Stimulated activated memory B cell treated with anti-CD40 and anti-IgM and Interleukin-4, amounts not matched to agents 10 μg/mL and 1 μg/mL and 100 μg/mL, for 72 hours (primary cell): ENCODE measurements around the gene OR2H2.

Experiments used
- ATAC-seq: fragments of 150-1000 bp; cut with Tn5 transposase; 2 replicates; pipeline ENCODE4 v1.10.0; 2021
- H3K27ac Mint-ChIP-seq: one replicate; pipeline ENCODE4 v1.8.0; 2022; ENCODE audit warnings: mild to moderate bottlenecking, mixed read lengths
- H3K27me3 Mint-ChIP-seq: one replicate; pipeline ENCODE4 v1.8.0; 2022; ENCODE audit warnings: mixed read lengths
- H3K36me3 Mint-ChIP-seq: one replicate; pipeline ENCODE4 v1.8.0; 2022; ENCODE audit warnings: mixed read lengths
- H3K4me1 Mint-ChIP-seq: one replicate; pipeline ENCODE4 v1.8.0; 2022; ENCODE audit warnings: mixed read lengths
- H3K4me3 Mint-ChIP-seq: one replicate; pipeline ENCODE4 v1.8.0; 2022; ENCODE audit warnings: mild to moderate bottlenecking, moderate library complexity, mixed read lengths
- H3K9me3 Mint-ChIP-seq: one replicate; pipeline ENCODE4 v1.8.0; 2022; ENCODE audit warnings: mixed read lengths

The OR2H2 gene

GRCh38 chr6:29584821-29585220, at the start of gene OR2H2:
Gene OR2H2 (plus strand): TSS chr6:29585121. CDS start chr6:29587945, 2,824 bp downstream.
- no peak for ATAC-seq
- H3K4me3 Mint-ChIP-seq = no peak within 1 kb of the TSS
- H3K27me3 Mint-ChIP-seq = peaks cover 41% of the 10 kb centered on the region
- H3K36me3 Mint-ChIP-seq = no peaks in the 10 kb centered on the region
- no peaks in the 10 kb centered on the region for H3K9me3 Mint-ChIP-seq
- no peaks in the 10 kb centered on the region for H3K4me1 Mint-ChIP-seq
- no peak within 1 kb of the TSS for H3K27ac Mint-ChIP-seq

- Mint-ChIP-seq H3K27ac (no peak overlapping the region), H3K36me3 (no peaks in the 10 kb centered on the region), H3K4me3 (no peak overlapping the region), H3K27me3 (peaks cover 30% of the 10 kb centered on the region), H3K4me1 (no peaks in the 10 kb centered on the region), H3K9me3 (no peaks in the 10 kb centered on the region)
- no peak for ATAC-seq
These were observed 47.1 kb upstream of the OR2H2 start for GRCh38 chr6:29537714-29538403.

- Mint-ChIP-seq H3K4me3 (no peak overlapping the region), H3K9me3 (no peaks in the 10 kb centered on the region), H3K36me3 (no peaks in the 10 kb centered on the region), H3K4me1 (no peaks in the 10 kb centered on the region), H3K27ac (no peak overlapping the region), H3K27me3 (peaks cover 50% of the 10 kb centered on the region)
- no peak for ATAC-seq
These were observed 37.3 kb upstream of the OR2H2 start for GRCh38 chr6:29547573-29547972.

DNA sequence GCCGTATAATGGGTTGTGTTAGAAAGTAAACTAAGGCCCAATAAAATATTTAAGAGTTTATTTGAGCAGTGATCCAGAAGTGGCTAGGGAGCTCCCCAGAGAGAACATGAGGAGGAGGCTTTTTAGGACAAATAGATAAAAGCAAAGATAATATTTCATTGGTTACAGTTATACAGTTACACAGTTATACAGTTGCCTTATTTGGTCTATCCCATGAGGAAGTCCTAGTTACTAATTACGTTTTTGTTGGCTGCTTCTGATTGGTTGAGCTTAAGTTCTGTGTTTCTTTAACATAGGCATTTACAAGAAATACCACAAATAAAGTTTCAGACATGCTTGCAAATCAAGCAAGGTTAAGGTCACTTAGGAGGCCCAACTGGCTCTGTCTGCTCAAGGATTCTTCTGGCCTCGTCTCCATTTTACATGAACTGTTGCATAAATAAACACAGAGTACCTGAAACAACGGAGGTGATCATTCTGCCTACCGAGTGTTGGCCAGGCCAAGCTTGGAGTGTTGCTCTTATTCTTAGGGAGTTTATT, 32.3 kb upstream of the OR2H2 start:
- Mint-ChIP-seq H3K4me1 (peaks cover 13% of the 10 kb centered on the region), H3K27ac (no peak overlapping the region), H3K36me3 (no peaks in the 10 kb centered on the region), H3K27me3 (peaks cover 60% of the 10 kb centered on the region), H3K4me3 (peak overlapping the region; percentile 83), H3K9me3 (no peaks in the 10 kb centered on the region)
- peak; percentile 87 for ATAC-seq

- no peak overlapping the region for H3K27ac Mint-ChIP-seq
- peak; percentile 70 for ATAC-seq
- peaks cover 62% of the 10 kb centered on the region for H3K27me3 Mint-ChIP-seq
- H3K36me3 Mint-ChIP-seq = no peaks in the 10 kb centered on the region
- H3K9me3 Mint-ChIP-seq = no peaks in the 10 kb centered on the region
- H3K4me1 Mint-ChIP-seq = peaks cover 13% of the 10 kb centered on the region
- peak overlapping the region; percentile 83 for H3K4me3 Mint-ChIP-seq
These were observed 31.5 kb upstream of the OR2H2 start for GRCh38 chr6:29553268-29554057.

DNA sequence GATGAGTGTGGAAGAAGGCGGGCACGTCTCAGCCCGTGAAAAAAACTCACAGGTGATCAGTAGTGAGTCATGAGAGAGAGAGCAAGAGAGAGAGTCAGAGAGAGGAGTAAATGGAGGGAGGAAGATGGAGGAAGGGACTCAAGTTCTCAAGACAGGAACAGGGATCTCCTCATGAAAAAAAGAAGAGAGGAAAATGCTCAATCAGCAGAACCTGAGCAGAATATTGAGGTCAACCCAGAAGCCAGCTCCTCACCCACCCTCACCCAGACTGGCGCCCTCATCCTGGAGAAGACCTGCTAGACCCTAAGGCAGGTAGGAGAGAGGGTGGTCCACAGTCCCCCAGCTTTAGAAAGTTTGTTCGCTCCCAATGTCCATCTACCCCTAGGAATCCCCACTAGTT, 30.2 kb upstream of the OR2H2 start:
- no peak for ATAC-seq
- Mint-ChIP-seq H3K4me1 (peaks cover 13% of the 10 kb centered on the region), H3K36me3 (no peaks in the 10 kb centered on the region), H3K27me3 (peaks cover 64% of the 10 kb centered on the region), H3K27ac (no peak overlapping the region), H3K4me3 (no peak overlapping the region), H3K9me3 (no peaks in the 10 kb centered on the region)

- Mint-ChIP-seq H3K36me3 (no peaks in the 10 kb centered on the region), H3K27ac (no peak overlapping the region), H3K4me3 (no peak overlapping the region), H3K4me1 (peaks cover 13% of the 10 kb centered on the region), H3K9me3 (no peaks in the 10 kb centered on the region), H3K27me3 (peaks cover 86% of the 10 kb centered on the region)
- no peak for ATAC-seq
These were observed 27.6 kb upstream of the OR2H2 start for GRCh38 chr6:29557320-29557719.

DNA sequence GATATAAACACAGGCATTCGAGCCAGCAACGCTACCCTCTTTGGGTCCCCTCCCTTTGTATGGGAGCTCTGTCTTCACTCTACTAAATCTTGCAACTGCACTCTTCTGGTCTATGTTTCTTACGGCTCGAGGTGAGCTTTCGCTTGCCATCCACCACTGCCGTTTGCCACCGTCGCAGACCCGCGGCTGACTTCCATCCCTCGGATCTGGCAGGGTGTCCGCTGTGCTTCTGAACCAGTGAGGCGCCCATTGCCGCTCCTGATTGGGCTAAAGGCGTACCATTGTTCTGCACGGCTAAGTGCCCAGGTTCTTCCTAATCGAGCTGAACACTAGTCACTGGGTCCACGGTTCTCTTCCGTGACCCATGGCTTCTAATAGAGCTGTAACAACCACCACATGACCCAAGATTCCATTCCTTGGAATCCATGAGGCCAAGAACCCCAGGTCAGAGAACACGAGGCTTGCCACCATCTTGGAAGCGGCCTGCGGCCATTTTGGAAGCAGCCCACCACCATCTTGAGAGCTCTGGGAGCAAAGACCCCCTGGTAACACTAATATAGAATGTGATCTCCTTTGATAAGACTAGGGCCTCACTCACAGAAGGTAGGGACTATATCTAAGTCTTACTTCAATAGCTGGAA, 26.4 kb upstream of the OR2H2 start:
- H3K36me3 Mint-ChIP-seq = no peaks in the 10 kb centered on the region

GRCh38 chr6:29559524-29560287, 25.2 kb upstream of the OR2H2 start, which contains the start of gene UBD:
Gene UBD (minus strand): TSS chr6:29559732. CDS start chr6:29559701, 31 bp downstream.
- H3K9me3 Mint-ChIP-seq = no peaks in the 10 kb centered on the region
- no peaks in the 10 kb centered on the region for H3K36me3 Mint-ChIP-seq
- peaks cover 8% of the 10 kb centered on the region for H3K4me1 Mint-ChIP-seq
- H3K4me3 Mint-ChIP-seq = no peak within 1 kb of the TSS
- peaks cover 78% of the 10 kb centered on the region for H3K27me3 Mint-ChIP-seq
- H3K27ac Mint-ChIP-seq = no peak within 1 kb of the TSS
- ATAC-seq = no peak

More for the DNA sequence above, 26.4 kb upstream of the OR2H2 start:
- Mint-ChIP-seq H3K27me3 (peaks cover 90% of the 10 kb centered on the region), H3K27ac (no peak overlapping the region), H3K4me1 (peaks cover 11% of the 10 kb centered on the region), H3K9me3 (no peaks in the 10 kb centered on the region), H3K4me3 (no peak overlapping the region)
- no peak for ATAC-seq

DNA sequence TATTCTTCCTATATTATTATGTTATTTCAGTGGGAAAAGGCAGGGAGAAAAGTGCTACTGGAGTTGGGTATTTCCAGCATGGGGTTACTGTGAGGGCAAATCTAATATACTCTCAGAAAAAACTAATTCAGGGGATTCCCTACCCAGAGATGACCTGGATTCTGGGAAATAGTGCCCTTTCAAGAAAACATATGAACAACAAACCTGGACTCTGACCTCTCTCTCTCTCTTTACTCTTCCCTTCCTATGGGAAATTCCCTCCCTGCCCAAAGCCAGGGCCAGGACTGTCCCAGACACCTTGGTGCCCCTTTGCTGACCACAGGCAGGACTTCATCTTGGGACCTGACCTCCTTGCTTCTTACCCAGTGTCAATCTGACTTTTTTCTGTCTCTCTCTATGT, 23.8 kb upstream of the OR2H2 start:
- H3K9me3 Mint-ChIP-seq = no peaks in the 10 kb centered on the region
- peaks cover 8% of the 10 kb centered on the region for H3K4me1 Mint-ChIP-seq
- no peak overlapping the region for H3K4me3 Mint-ChIP-seq
- H3K36me3 Mint-ChIP-seq = no peaks in the 10 kb centered on the region
- ATAC-seq = no peak
- H3K27me3 Mint-ChIP-seq = peaks cover 65% of the 10 kb centered on the region
- no peak overlapping the region for H3K27ac Mint-ChIP-seq

GRCh38 chr6:29561606-29562181, 23.2 kb upstream of the OR2H2 start:
- Mint-ChIP-seq H3K27me3 (peaks cover 59% of the 10 kb centered on the region), H3K27ac (no peak overlapping the region)

GRCh38 chr6:29563435-29563965, 21.4 kb upstream of the OR2H2 start:
- peaks cover 3% of the 10 kb centered on the region for H3K9me3 Mint-ChIP-seq
- H3K36me3 Mint-ChIP-seq = no peaks in the 10 kb centered on the region
- ATAC-seq = no peak
- H3K27ac Mint-ChIP-seq = no peak overlapping the region
- peaks cover 50% of the 10 kb centered on the region for H3K27me3 Mint-ChIP-seq
- peaks cover 13% of the 10 kb centered on the region for H3K4me1 Mint-ChIP-seq
- no peak overlapping the region for H3K4me3 Mint-ChIP-seq

More at GRCh38 chr6:29561606-29562181, 23.2 kb upstream of the OR2H2 start:
- ATAC-seq = no peak
- Mint-ChIP-seq H3K36me3 (no peaks in the 10 kb centered on the region), H3K4me3 (no peak overlapping the region), H3K4me1 (peaks cover 8% of the 10 kb centered on the region), H3K9me3 (no peaks in the 10 kb centered on the region)

DNA sequence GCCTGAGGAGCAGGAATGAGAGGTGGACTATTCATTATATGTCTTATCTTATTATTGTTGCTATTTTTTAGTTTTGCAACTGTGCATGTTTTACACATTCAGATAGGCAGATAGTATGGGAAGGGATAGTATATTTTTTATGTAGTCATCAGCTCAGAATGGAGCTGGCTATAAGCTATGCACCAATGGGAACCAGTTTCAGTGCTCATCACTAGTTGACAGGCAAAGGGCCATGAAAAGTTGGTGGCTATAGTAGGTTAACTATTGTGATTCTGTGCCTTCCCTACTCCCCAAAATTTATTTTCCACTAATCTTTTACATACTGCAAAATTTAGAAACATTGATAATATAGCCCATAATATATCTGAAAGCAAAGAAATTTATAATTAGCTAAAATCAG, 20.0 kb upstream of the OR2H2 start:
- Mint-ChIP-seq H3K27me3 (peaks cover 40% of the 10 kb centered on the region), H3K4me3 (no peak overlapping the region), H3K4me1 (peaks cover 15% of the 10 kb centered on the region), H3K9me3 (peaks cover 3% of the 10 kb centered on the region), H3K36me3 (no peaks in the 10 kb centered on the region), H3K27ac (no peak overlapping the region)
- ATAC-seq = no peak

GRCh38 chr6:29566856-29567255, 18.1 kb upstream of the OR2H2 start:
- Mint-ChIP-seq H3K36me3 (no peaks in the 10 kb centered on the region), H3K27me3 (peaks cover 29% of the 10 kb centered on the region), H3K9me3 (peaks cover 3% of the 10 kb centered on the region), H3K4me1 (peaks cover 15% of the 10 kb centered on the region), H3K27ac (no peak overlapping the region), H3K4me3 (no peak overlapping the region)
- ATAC-seq = no peak
